SW 1271 (cell line): ENCODE results near the gene KIRREL3.

ENCODE experiments used
- DNase-seq, 2 experiments: peaks; one replicate each; lab custom pipeline; 2025; lab: John Stamatoyannopoulos, UW

KIRREL3 gene

DNA sequence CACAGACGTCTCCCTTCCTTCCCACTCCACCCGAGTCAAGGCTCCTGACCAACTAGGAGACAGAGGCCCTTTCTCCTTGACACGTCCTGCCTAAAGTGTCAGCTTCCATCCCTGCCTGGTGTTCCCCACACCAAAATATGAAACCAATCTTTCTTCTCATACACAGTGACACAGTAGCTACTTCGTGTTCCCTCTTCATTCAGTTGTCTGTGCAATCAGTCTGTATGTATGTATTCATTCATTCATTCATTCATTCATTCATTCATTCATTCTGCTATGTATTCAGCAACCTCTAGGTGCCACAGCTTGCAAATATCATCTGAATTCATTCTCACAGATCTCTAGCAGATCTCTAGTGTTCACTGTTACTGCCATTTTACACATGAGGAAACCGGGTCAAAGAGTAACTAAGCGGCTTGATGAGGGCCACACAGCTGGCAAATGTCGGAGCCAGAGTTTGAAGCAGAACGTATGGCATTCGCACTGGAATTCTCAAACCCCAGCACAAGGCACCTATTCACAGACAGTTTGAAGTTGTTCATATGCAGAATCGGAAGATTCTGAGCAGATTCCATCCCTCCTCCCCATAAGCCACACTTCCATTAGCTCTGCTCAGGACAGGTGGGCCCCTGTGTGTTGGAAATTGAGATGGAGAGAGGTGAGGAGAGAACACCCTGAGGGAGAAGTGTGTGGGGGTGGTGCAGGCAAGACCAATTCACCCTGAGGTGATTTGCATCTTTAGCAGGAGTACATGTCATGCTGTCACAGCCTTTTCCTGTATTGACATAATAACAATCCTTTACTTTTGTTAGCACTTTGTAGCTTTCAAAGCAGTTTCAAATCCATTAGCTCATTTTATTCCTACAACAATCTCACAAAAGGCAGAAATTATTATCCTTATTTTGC lies 369.4 kb downstream of the KIRREL3 start:
- DNase-seq, result no peak

DNA sequence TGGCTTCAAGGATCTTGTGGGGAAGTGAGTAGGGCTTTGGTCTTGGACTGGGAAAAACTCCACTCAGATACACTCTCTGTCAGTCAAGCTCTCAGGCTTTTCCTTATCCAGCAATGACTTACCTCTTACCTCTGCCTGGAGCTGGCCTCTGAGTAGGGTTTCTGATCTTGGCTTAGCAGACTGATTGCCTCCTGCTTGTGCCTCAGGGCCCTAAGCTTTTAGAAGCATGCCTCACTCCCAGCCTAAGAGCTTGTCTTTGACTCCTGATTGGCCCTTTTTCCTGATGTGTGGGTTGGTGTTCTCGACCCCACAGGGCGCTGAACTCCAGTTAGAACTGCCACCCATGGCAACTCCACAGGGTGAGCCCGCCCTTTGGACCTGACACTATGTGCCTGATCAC lies 370.1 kb downstream of the KIRREL3 start:
- no peak for DNase-seq

DNA sequence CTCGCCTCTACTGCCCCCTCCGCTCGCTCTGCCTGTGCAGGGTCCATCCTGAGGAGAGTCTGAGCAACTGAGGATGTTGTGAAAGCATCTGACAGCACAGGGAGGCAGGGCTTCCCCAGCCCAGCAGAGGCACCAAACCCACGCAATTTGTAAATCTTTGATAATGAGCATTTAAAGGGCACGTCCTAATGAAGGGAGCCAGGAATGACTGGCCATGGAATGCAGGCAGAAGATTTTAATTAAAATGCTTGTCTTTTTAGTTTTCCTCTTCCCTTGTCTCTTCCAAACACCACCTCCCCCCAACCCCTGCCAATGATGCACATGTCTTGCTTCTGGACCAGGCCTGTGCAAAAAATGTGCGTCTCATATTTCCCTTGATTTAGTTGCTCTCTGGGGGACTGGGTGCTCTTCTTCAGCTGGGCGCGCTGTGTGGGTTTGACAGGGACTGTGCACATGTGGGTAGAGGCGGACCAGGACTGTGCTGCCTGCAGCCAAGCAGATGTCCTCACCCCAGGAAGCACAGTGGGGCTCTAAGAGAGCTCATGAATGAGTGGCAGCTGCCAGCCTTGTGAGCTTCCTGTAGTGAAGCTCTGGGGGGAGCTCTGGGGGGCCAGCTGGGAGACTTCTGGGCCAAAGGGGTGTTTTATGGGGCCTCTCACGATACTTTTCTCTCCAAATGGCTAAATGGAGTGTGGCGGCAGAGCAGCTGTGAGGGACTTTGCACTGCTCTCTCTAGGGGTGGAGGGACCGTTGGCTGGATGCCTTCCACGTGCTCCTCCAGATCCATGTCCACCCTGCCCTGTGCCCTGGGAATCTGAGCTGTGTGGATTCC lies 371.6 kb downstream of the KIRREL3 start:
- DNase-seq, result no peak

DNA sequence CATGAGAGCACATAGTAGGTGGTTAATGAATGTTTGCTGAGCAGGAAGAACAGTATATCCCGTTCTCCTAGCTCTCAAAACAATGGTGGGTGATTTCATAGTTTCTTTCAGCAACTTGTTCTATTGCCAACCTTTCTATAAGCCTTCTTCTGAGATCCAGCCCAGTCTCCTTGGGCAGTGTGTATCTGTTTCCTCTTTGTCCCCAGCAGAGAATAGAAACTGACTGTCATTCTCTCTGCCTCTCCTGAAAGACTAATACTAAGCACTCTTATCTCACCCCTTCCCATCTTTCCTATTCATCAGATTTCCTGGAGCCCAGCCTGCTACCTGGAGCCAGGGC lies 372.1 kb downstream of the KIRREL3 start:
- no peak for DNase-seq

DNA sequence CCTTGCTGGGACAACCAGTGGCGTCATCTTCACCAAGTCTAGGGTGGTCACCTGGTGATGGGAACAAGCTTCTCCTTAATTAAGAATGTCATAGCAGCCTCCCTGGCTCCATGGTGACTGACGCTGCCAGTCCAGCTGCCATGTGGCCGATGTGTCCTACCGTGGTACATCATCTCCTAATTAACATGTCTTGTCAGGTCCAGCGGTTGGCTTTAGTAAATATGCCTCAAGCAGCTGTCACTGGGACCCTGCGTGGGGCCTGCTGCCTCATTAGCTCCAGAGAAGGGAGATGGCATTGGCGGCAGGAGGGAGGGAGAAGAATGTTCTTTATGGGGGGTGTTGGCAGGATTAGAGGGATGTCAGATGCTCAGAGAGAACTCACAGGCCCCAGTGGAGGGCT lies 373.1 kb downstream of the KIRREL3 start:
- DNase-seq, result no peak

DNA sequence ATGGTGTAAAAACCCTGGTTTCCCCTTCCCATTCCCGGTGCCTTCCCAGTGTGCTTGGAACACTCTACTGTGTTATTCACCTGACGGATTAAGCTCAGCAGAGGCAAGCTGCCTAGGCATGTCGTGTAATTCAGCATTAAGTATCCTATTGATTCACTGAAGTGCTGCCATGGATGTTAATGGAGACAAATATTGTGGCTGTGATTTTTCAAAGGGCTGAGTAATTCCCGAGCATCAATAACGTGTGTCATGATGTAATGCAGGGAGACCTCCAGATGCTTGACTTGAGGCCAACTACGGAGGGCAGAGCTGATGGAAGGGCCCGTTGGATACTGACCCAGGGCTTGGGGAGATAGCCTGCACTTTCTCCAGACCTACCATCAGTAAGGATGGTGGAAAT lies 376.1 kb downstream of the KIRREL3 start:
- no peak for DNase-seq

DNA sequence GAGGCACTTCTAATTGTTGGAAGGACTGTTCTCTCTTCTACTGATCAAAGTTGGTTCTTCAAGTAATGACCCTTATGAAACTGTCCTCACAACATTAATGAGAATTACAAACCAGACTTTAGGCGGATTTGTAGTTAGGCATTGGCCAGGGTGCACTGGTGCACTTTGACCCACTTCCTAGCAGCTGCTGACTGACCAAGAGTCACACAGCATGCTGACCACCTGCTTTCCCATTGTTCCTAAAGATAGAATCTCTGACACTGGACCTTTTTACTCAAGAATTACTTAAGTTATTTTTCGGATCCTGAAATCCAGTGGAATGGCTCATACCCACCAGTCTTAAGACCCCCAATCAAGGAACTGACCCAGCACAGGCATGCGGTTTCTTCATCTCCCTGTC lies 381.1 kb downstream of the KIRREL3 start:
- no peak for DNase-seq

DNA sequence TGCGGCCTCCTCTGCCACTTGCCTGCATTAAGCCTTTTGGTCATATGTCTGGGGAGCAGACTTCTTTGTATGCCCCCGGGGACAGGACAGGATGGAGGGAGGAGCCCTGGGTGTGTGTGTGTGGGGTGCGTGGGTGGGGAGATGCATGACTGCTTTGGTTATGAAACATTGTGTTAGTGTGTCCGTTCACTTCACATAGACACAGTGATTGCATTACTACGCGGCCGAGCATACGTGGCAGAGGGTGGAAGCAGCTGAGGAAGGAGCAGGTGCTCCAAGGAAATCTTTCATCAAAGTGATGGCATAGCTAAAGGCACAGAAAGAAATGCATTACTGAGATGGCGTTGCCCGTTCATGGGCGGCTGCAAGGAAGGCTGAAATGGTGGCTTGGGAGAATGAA lies 384.7 kb downstream of the KIRREL3 start:
- DNase-seq, result no peak

DNA sequence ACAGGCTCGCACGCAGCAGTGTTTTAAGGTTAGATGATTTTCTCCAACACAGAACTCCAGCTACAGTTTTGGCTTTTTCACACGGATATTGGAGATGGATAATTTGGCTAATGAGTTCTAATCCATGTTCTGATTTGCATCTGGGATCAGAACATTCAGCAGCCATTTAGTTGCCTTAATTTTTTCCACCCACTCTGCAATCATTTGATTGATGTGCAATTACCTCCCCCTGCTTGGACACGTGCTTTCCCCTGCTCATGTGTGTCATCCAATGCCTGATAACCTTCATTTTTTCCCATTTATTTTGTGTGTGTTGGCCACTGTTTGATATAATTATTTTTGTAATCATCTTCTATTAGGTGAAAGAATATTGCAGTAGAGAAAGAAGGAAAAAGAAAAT lies 387.3 kb downstream of the KIRREL3 start:
- no peak for DNase-seq

DNA sequence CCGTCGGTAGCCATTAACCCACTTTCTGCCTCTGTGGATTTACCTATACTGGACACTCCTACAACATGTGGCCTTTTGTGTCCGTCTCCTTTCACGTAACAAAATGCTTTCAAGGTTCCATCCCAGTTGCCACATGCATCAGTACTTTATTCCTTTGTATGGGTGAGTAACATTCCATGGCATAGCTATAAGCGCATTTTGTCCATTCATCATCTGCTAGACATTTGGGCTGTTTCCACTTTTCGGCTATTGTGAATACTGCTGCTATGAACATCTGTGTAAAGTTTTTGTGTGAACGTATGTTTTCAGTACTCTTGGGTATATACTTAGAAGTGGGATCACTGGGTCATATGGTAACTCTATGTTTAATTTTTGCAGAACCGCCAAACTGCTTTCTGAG lies 387.9 kb downstream of the KIRREL3 start:
- no peak for DNase-seq

DNA sequence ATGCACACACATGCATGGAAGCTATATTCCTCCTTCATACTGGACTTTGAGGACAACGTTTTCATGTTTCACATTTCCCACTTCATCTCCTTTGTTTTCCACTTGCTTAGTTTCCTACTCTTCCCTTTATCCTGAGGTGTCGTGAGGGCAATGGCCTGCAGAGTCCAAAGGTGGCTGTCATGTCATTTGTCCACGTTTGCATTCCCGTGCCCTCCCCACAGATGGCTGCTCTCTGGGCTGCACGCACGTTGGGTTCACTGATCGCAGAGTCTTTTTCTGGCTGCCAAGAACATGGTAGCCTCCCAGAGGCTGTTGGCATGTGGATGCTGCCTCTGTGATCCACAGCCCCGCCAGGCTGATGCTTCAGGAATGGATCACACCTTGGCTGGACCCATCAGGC lies 389.1 kb downstream of the KIRREL3 start:
- DNase-seq, result no peak

DNA sequence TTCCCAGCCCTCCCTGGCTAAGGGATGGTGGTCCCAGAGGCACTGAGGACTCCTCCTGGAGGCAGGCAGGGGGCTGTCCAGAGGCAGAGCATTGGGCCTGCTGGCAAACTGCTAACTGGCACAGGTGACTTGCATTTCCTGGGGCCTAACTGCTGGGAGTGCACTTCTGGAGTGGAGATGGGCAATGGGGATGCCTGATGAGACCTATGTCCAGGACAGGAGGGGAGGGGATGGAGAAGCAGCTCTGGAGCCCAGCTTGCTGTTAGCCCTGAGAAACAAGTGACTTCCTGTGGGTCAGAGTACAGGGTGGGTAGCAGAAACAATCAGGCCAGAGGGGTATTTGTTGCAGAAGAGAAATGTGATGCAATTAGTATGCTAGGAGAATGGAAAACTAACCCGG lies 391.9 kb downstream of the KIRREL3 start:
- no peak for DNase-seq

DNA sequence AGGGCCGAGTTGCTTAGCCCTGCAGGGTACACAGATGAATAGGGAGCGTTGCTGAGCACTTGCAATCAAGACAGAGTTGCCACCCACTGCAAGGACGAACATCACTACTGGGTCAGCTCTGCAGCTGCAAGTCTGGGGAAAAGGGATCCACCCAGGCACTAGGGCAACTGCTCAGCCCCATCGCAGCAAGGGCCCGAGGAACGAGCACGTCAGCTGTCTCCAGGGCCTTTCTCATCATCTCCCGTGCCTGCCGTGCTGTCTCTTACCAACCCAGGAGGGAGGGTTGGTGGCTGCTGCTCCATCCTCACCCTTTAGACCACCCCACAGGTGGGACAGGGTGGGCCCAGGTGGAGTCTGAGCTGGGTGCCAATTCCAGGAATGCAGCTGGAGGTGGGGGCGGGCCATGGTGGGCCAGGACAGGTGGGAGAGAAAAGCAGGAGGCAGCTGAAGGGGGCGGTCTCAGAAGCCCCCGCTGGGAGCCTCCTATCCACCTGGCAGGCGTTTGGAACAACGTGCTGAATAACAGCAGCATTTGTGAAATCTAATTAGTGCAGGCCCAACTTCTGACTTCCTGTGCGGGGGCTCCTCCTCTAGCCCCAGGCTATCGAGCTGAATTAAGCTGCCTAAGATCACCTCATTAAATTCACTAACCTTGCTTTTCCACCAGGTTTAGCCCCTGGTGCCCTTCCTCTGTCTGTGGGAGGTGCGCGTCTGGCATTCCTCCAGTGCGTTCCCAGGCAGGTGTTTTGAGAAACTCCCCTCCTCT lies 392.6 kb downstream of the KIRREL3 start:
- DNase-seq, result no peak

DNA sequence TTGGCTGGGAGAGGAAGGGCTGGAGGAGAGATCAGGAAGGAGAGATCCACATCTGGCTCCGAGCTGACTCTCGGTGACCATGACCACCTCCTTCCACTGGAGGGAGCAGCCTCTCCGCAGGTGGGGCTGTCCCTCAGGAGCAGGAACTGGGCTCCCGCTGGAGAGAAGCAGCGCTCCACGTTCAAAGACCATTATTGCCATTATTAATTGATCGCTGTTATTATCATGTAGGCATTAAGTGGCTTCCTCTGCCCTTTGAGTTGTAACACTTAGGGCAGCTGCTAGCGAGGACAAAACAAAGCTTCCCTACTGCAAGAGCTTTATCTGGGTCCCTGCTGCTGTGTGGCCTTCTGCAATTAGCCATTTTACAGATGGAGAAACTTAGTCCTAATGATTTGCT lies 393.2 kb downstream of the KIRREL3 start:
- peak; percentile 25 to 31 for DNase-seq

DNA sequence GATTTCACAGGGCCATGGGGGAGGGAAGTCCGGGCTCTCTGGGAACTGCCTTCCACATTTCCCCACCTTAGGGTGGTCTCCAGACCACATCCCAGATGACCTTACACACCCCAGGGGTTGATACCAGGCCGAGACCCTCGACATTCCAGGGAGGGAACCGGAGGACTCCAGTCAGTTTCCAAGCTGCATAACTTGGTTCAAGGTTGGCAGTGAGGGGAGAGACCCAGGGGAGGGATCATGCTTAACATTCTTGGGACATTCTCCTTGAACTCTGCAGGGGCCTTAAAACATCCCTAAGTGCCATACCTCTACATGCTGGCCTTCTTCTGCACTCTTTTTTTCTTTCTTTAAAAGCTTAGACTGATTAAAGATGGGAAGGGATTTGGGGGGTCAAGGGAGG lies 394.1 kb downstream of the KIRREL3 start:
- no peak for DNase-seq

DNA sequence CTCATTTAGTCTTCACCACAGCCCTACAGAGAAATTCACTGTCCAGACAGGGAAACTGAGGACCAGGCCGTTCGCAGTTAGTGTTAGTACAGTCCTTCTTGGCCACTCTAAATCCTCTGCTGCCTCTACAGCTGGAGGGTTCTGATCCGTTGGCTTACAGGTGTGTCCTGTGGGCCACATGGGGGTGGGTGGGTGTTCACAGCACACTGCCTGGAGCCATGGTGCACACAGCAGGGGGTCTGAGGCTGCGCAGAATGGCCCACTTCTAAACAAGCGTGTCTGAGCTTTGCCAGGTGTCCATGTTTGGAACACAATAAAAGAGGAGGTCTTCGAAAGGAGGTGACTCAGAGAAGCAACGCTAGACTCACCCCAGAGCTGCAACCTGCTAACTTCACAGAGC lies 396.1 kb downstream of the KIRREL3 start:
- no peak for DNase-seq

DNA sequence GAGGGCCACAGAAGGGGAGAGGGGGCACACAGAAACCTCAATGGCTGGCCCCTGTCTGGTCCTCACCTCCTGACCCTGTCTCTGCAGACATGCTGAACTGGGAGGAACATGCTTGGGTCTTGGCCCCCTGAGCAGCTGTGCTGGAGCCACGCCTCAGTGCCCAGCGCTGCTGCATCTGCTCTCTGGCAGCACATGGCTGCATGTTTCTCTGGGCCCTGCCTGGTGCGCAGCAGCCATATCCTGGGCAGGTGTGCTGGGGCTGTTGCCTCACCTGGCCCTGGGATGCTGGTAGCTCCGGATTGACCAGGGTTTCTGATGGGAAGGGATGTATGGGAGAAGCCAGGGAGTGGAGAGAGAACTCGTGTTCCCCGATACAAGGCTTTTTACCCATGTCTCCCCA lies 397.1 kb downstream of the KIRREL3 start:
- DNase-seq, result no peak

DNA sequence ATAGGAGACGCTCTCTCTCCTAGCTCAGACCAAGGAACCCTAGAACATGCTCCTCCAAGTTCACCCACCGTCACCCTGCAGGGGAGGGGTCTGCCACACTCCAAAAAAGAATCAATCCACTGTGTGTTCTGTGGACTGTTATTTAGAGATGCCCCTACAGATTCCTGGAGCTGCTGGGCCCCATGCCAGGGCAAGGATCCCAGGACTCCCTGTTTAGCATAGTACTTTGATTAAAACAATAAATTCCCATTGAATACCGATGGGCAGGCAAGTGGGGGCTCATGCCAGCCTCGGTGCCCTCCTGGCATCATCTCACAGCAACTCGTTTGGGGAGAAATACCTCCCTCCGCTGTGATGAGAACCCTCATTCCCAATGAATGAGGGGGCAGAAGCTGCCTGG lies 397.6 kb downstream of the KIRREL3 start:
- no peak for DNase-seq

DNA sequence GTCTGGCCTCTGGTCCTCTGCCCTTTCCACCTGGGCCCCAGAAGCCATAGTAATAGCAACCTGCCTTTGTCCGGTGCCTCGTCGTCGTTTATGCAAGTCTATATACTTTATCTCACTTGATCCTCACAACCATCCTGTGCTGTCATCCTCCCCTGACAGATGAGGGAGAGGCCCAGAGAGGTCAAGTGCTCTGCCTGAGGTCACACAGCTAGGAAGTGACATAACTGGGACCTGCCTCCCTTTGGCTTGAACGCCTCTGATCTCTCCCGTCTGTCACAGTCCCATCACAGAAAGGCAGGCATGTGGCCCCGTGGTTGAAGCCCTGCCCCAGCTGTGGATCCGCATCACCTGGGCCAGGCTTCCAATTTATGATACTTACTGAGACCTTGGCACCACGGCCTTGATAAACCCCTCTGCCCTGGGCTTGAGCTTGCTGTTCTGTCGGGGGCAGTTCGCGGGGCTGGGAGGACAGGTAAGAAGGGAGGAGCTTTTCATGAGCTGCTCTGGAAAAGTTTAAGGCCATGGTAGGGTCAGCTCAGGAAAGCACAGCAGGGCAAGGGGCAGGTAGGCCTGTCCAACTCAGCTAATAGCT lies 398.1 kb downstream of the KIRREL3 start:
- no peak for DNase-seq

DNA sequence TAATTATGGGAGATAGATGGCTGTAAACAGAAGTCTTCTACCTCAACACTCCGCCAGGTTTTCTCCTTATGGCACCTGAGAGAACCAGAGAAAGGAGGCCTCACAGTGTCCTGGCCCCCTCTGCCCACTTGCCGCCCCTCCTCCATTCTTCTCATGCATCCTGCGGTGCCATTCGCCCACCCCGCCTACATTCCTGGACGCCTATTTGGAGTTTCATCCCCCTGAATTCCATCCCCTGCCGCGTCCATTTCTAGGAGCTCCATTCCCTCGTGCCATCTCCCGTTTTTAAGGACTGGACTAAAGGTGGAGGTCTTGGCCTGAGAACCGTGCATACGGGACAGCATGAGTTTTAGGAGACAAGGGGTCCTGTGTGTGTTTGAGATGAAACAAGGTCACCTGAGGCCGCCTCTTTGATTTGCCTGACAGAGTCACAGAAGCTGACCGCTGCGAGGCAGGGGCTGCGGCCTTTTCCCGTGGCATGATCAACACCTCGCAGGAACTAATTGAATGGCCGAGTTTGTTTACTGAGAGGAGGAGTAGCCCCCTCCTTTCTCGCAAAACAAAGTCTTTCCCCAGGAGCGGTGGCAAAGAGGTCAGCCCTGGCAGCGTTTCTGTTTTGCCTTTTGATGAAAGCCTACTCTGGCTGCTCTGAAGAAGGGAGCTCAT lies 398.9 kb downstream of the KIRREL3 start:
- no peak for DNase-seq

DNA sequence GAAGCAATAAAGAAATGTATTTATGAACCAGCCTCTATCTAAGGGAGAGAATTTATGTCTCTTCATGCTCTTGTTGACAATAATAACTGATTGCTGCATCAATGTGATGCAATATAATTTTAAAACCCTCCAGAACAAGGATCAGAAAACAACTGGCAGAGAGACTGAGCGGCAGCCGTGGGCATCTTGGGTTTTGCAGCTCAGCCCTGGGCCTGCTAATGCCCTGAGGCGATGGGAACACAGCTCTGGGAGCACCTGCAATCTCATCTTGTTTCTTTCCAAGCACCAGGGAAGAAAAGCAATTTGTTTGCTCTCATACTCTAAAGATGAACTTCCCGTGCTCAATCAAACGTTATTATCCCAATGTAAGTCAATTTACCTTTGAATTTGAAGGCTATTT lies 399.4 kb downstream of the KIRREL3 start:
- no peak for DNase-seq
